H1 (cell line): ENCODE measurements around the gene COLEC12. TPM values are rescaled to one million over a fixed set of nuclear protein-coding genes. Genes with fewer than 3 reads are reported as not detected.

Experiments
- ASH2L ChIP-seq: fragments of 200-600, 300-600 bp; sonication (generic); IDR thresholded peaks from one replicate; pipeline ENCODE4 v1.7.1; 2017; ENCODE audit warnings: low read length
- CTBP2 ChIP-seq: IDR thresholded peaks from 2 replicates; pipeline ENCODE4 v1.7.0; 2011; ENCODE audit warnings: borderline replicate concordance, mild to moderate bottlenecking, moderate library complexity, mixed read lengths, low read length; ENCODE audit not compliant: insufficient read depth, insufficient read length
- polyA plus RNA-seq, 7 experiments: library from polyadenylated mRNA; depleted of rRNA in 3 of 7; stranded (reverse) in 5 of 7; unstranded in 2 of 7; fragments of >200 nt in 5 of 7; fragments of 200-250 nt in 2 of 7; gene quantifications; 1 replicate in 5 of 7; 2 replicates in 1 of 7; 4 replicates in 1 of 7; pipeline versions ENCODE4 v1.2.1 to v1.2.3, GENCODE V29; 2011 to 2013; ENCODE audit warnings: missing spikeins in 2 of 7, mixed read lengths in 2 of 7
- total RNA-seq: library from RNA; stranded (reverse); fragmentation: NEBNext Ultra II Directional; extraction: Animal tissue kit (Norgen Biotek cat#: 25700); gene quantifications from 2 replicates; pipeline ENCODE4 v1.2.1, GENCODE V29; 2021

The COLEC12 gene
- total and polyA plus RNA-seq, 2 of the 8 experiments (the other 6 are each of a cell fraction or from before 2014, with no cell fraction given), result 0.44 to 2.3 TPM

DNA sequence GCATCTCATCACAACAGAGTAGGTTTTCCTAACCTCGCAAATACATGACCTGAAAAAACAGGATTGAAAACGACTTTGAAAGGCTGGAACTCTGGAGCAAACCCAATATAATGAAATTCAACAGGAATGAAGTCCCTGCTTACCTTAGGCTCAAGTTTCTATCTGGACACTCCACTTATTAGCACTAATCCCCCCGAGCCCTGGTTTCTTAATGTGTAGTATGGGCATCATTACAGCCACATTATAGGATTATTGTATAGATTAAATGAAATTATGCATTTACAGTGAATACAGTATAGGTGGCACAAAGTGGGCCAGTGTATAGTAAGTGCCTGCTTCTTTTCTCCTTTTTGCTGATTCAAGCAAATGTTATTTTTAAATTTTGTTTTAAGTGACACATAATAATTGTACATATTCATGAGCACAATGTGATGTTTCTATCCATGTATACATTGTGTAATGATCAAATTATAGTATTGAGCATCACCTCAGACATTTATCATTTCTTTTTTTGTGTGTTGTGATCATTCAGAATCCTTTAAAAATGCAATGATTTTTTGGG, 118.0 kb downstream of the COLEC12 start (continued):
- no peak for TF ChIP-seq CTBP2
- TF ChIP-seq ASH2L, result no peak
